Sciatic nerve (tissue), 2 donors: ENCODE data around the gene ARAP1. TPM values are rescaled to one million over a fixed set of nuclear protein-coding genes. Genes with fewer than 3 reads are reported as not detected.
A peak's percentile ranks its signal among the peaks of the same experiment; 100 is the strongest.

Experiments used
- ATAC-seq: fragments of 200-7000 bp; cut with Tn5 transposase; one replicate; pipeline ENCODE4 v1.9.1; 2020; ENCODE audit warnings: mild to moderate bottlenecking, moderate library complexity
- DNase-seq: peaks from one replicate; pipeline ENCODE4 v3.0.0-alpha.2; 2020; ENCODE audit warnings: low spot score
- intact Hi-C: fragments of 100-400 bp; cut with DNase I; formaldehyde crosslinking; loops from one replicate; pipeline ENCODE4 v1.14.2; 2022
- total RNA-seq: library from RNA; stranded (reverse); fragmentation: NEBNext Ultra II Directional; extraction: Animal tissue kit (Norgen Biotek cat#: 25700); gene quantifications from one replicate; pipeline ENCODE4 v1.2.1, GENCODE V29; 2021
- donor health status: DM: no; HTN: no; CAD: no.
- donor health status: DM: no; HTN: no; CAD: no.

The ARAP1 gene
- total RNA-seq, 1 donor from 2014 or later, result 129 TPM

DNA sequence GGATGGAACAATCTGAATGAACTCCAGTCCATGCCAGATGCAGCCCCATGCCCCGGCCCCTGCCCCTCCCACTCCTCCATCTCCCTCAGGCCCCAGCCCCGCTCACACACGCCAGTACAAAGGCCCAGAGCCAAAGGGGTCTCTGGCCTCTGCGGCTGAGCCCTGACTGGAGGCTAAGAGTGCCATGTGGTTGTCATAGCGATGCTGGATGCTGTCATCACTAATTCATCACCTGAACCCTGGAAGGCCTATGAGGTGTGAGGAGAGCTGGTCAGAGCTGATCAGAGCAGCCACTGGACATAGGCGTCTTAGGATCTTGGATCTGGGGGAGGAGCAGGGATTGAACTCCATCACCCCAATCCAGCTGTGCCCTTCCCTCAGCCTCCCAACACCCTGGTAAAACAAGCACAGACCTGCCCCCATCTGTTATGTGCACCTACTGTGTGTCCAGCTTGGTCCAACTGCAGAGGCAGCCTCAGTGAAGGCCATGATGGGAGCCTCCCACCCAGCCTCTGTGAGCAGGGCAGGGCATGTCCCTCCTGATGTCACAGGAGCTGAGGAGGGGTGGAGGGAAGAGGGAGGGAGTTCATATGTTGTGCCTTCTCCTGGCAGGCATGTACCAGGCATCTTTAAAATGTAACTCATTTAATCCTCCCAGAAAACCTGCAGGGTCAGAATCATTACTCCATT, 94.7 kb downstream of the ARAP1 start:
- DNase-seq, result no peak
- intact Hi-C loops, result no loop called here
- no peak for ATAC-seq

DNA sequence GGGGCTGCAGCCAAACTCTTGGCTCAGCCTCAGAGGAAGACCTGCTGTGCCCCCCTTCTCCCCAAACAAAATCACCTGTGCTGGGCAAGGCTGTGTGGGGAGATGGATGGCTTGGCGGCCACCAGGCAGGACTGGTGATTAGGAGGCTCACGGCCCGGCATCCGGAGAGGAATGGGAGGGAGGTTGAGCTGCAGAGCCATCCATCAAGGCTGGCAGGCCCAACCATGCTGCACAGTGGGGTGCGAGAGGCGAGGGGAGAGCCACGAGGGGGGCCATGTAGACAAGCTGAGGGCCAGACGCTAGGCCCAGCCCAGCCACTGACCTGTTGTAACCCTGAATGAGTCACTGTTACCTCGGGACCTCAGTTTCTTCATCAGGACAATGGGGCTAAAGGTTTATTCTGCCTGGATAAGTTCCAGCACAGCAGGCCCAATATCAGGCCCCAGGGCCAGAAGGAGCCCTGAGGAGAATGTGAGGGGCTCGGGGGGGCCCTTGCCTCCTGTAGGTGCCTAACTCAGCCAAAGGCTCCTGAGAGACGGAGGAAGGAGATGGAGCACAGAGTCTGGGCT, 96.2 kb downstream of the ARAP1 start:
- intact Hi-C loops, result no loop called here
- DNase-seq (no peak), ATAC-seq (no peak)

DNA sequence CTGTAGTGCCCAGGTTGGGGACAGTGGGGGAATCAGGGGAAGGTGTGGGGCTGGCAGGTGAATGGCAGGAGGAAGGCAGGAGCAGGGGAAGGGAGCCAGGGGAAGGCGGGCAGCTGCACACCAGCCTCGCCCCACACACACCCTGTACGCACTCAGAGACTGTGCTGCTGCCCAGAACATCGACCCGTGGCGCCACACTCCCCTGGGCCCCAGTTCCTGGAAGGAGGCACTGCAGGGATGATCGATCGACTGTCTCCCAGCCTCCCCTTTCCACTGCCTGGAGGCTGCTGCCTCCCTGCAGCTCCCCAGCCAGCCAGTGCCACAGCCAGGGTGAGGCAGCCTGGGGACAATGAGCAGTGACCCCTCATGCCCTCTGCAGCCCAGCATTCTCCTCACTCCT, 97.2 kb downstream of the ARAP1 start:
- intact Hi-C loops, result no loop called here
- DNase-seq (no peak), ATAC-seq (no peak)

DNA sequence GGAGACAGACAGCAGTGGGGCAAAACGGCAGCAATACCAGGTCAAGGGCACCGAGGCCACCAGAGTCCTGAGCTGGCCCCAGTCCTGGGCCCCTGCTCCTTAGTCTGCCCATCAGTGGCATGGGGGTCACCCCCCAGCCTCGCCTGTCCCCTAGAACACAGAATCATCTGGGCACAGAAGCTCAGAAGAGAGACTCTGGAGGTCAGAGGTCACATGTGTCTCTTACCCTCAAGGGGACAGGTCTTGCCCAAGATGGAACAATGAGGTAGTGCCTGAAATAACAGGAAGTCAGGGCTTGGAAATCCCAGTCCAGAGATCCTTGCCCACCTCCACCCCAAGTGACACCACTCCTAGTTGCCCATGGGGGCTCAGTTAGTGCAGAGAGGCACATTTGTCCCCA, 98.6 kb downstream of the ARAP1 start:
- ATAC-seq (peak; percentile 44), DNase-seq (no peak)
- intact Hi-C loops, result no loop called here

DNA sequence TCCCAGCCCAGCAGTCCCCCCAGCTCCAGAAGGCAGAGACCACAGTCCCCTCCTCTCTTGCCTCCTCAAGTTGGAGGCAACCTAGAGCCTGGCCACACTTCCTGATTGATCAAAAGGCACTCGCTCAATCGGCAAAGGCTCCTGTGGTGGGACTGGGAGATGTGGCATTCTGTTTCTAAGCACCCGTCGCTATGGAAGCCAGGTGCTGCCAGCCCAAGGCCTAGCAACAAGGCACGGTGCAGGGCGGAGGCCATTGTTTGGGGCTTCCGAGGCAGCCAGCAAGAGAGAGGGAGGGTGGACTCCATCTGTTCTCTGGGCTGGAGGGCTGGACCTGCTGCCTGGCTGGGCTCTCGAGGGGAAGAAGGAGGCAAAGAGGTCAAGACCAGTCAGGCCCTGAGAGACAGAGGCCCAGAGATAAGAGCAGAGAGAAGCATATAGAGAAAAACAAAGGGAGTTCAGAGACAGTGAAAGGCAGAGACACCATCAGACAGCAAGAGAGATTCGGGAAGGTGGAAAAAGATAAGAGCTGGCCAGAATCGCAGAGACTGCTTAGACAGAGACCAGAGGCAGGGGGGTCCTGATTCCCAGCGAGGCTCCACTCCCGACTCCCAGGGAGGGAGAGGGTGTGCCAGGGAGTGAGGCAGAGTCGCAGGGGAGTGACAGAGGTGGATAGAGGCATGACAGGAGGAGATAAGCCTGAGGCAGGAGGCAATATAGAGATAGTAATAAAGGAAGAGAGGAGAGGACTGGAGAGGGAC, 99.2 kb downstream of the ARAP1 start:
- ATAC-seq (no peak), DNase-seq (no peak)
- intact Hi-C loops, result no loop called here

DNA sequence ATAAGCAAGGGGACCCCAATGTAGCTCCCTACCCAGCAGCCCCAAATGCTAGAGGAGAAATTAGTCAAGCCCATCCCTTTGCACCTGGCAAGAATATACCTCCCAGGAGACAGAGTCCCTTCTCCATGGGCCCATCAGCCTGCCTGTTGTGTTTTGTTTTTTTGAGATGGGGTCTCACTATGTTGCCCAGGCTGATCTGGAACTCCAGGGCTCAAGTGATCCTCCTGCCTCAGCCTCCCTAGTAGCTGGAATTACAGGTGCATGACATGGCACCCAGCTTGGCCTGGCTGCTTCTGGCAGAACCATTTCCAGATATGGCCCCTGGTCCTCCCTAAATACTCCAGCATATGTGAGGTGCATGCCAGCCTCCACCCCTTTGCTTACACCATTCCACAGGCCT, 100.1 kb downstream of the ARAP1 start:
- intact Hi-C loops, result no loop called here
- no peak for DNase-seq
- no peak for ATAC-seq

DNA sequence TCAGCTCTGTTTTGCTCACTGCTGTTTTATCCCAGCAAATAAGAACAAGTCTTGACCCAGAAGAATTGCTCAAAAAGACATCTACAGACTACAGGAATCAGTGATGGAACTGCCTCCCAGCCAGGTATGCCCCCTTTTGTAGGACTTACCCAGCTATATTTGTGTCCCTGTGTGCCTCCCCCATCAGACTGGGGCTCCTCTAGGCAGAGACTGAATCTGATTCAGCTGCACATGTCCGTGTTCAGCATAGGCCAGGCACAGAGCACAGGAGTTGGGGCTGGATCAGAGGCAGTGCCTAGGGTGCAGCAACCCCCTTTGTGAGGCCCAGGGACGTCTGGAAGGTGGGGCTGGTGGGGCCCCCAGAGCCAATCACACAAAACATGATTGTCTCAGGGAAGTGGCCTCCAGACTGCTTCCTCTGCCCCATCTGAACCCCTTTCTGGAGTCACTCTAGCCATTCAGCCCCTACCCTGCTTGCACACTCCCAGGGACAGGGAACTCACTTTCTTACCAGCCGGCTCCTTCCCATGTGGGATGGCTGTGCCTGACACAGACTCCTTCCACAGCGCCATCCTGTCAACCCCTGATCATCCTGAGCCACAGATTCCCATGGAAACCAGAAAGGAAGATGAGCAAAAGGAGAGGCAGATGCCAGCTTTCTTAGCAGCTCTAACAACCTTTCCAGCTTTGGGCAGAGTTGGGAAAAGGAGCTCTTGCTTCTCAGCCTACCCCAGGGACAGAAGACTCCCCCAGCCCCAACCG, 102.8 kb downstream of the ARAP1 start:
- intact Hi-C loops, result loop anchor here (10.0 kb wide), 1 partner anchor 175 kb away; no protein-coding TSS in a partner anchor

DNA sequence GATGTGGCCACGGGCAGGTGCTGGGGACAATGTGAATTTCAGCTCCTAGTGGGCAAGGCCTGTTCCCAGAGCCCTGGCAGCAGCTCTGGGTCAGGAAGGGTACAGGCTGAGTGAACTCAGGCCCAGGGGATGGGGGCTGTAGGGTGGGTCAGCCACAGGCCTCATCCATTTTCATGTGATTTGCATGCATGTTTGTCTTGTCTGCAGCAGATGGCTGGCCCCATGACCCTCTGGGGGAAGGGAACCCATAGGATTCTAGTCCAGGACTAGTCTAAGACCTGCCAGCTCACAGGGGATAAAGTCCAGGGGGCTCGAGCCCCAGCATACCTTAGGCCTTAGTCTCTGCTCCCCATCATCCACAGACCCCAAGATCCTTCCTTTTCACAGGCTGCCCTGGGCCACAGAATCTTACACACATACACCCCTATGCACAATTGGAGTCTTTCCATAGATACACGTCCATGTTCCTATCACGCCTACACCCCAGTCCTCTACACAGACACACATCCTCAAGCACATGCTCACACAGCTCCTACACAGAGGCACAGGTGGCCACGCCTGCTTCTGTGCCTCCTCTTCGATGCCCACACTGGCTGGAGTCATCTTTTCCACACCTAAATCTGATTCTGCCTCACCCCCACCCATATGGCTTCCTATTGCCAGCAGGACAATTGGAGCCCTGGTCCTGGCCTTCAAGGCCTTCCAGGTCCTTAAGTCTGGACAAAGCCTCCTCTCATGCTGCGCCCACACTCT, 103.6 kb downstream of the ARAP1 start:
- no peak for ATAC-seq
- intact Hi-C loops, result loop anchor here (10.0 kb wide), 1 partner anchor 174 kb away; no protein-coding TSS in a partner anchor
- DNase-seq, result no peak

More for the DNA sequence above, 102.8 kb downstream of the ARAP1 start:
- no peak for ATAC-seq
- no peak for DNase-seq

DNA sequence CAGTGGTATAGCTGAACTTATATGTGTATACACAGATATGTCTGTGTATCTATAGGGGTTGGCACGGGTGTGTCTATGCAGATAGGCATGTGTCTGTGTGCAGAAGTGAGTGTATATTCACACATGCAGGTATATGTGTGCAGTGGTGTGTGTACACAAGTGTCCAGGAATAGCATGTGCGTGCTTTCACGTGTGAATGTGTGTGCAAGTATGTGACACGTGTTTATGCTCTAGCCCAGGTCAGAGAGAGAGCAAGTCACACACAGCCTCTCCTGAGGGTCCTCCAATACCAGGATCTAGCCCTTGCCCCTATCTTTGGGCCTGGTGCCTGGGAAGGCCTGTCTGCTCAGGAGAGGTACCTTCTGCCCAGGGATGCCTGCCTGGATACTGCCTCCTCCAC, 104.3 kb downstream of the ARAP1 start:
- DNase-seq (no peak), ATAC-seq (no peak)
- intact Hi-C loops, result loop anchor here (10.0 kb wide), 1 partner anchor 173 kb away; no protein-coding TSS in a partner anchor

DNA sequence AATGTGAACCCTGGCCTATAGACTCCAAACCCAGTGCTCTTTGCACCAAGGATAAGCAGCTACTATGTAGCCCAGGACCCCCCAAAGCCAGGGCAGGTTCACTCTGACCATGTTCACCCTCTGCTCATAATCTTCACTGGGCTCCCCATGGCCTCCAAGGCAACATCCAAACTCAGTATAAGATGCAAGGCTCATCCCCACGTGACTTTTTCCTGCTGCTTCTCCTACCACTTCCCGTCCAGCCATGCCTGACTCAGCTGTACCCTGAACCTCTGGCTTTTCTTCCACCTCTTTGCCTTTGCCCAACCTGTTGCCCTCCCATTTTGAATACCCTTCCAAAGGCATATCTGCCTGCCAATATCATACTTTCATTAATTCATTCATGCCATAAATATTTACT, 105.7 kb downstream of the ARAP1 start:
- intact Hi-C loops, result loop anchor here (10.0 kb wide), 1 partner anchor 172 kb away; no protein-coding TSS in a partner anchor
- ATAC-seq, result no peak

DNA sequence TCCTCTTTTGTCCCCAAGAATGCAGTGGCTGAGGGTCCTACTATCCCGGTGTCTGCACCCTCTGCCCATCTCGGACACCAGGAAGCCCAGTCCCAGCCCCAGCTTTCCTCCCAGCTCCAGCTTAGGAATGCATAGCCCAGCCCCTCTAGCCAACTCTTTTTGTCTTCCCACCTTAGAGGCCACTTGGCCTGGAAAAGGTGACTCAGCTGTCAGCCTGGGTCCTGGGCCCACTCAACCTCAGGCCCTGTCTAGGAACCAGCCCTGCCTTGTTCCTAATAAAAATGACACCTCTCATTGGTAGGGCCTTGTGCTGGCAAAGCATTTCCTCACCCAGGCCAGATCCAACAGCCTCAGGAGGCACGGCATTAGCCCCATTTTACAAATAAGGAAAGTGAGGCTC, 106.2 kb downstream of the ARAP1 start:
- no peak for ATAC-seq
- DNase-seq, result no peak
- intact Hi-C loops, result loop anchor here (10.0 kb wide), 1 partner anchor 171 kb away; no protein-coding TSS in a partner anchor

More for the DNA sequence above, 105.7 kb downstream of the ARAP1 start:
- DNase-seq, result no peak

DNA sequence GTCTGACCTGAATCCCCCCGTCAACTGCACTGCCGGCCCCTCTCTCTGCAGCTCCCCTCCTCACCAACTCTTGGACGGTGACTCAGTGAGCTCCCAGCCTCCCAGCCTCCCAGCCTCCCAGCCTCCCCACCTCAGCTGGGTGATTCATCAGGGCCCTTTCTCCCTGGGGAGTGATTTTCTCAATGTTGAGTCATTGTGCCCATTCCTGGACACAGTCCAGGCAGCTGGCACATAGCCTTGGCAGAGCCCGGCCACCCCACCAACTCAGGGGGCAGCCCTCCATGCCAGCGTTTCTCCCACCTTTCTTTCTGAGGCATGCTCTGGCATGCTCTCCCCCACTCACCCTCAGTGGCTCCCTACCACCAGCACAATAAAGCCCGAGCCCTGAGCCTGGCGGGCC, 108.7 kb downstream of the ARAP1 start:
- ATAC-seq, result no peak
- DNase-seq, result peak; percentile 68
- intact Hi-C loops, result loop anchor here (10.0 kb wide), 1 partner anchor 169 kb away; no protein-coding TSS in a partner anchor

DNA sequence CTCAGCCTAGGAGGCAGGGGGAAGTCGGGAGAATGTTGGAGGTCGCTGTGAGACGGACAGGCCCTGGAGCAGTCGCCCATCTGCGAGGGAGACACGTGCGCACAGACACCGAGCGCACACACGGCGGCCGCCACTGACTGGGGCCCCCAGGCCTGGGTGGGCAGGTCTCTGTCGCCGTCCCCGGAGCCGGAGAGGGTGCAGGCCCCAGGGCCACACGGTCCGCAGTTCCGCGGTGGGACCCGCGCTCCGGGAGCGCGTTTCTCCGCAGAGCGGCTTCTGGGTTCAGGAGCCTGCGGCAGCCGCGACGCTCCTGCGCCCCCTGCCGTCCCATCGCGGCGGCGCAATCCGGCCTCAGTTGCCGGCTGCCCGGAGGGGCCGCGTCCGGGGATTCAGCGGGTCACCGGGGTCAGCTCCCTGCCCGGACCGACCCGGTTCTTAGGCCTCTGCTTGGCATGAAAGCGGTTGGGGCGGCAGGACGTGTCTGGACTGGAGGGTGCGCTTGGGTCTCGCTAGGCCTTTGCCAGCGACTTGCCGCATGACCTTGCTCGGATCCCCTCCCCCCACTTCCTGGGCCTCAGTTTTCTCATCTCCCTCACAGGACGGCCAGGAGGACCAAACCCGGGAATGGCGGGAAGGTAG, 109.2 kb downstream of the ARAP1 start:
- DNase-seq (peak; percentile 79), ATAC-seq (peak; percentile 82)
- intact Hi-C loops, result loop anchor here (10.0 kb wide), 1 partner anchor 168 kb away; no protein-coding TSS in a partner anchor

DNA sequence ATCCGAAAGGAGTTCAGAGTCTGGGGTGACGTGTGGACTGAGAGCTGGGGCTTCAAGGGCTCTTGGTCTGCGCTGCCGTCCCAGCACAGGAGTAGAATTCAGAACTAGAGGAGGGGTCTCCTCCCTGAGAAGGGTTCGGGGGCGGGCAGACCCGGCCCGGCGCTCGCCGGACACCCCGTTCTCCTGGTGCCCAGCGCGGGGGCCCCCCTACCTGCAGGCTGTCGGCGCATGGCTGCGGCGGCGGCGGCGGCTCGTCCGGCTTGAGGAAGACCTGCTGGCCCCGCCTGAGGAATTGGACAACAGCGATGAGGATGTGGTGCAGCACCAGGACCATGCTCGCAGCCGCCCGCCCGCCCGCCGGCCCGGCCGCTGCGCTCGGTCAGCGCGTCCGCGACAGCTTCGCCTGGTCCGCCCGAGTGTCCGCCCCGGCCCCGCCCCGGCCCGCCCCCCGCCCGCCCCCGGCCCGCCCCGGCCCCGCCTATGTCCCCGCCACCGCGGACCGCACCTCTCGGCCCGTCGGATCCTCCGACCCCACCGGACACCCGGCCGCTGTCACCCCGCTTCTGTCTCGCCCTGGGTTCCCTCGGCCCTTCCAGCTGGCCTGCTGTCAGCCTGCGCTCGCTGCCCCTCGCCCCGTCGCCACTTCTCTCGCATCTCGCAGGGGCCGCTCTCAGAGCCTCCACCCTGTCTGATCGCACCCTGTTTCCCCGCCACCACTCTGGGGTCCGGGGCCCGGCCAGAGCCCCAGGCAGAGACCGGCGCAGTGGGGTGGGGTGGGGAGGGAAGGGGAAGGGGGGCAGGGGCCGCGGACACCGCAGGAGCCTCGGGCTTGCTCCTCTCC, 109.9 kb downstream of the ARAP1 start:
- ATAC-seq (peak; percentile 63), DNase-seq (peak; percentile 73)
- intact Hi-C loops, result loop anchor here (10.0 kb wide), 1 partner anchor 167 kb away; no protein-coding TSS in a partner anchor

DNA sequence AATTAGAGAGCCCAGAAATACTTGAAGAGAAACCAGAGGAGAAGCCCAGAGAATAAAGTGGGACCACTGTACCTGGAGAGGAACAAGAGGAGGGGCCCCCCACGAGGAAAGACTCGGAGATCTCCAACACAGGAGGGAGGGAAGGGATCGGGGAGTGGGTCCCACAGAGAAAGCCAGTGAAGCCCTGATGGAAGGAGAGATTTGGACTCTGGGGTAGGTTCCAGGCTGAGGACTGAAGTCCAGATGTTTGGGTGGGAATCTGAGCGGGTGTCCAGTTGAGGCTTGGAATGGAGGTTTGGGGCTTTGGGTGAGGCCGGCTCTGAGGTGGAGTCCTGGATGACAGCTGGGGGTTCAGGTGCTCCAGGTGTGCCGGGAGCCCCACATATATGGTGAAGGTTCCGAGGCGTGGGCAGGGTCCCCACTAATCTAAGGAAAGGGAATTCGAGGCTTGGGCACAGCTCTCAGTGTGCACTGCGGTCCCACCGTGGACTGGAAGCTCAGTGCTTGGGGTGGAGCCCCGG, 110.6 kb downstream of the ARAP1 start:
- intact Hi-C loops, result loop anchor here (10.0 kb wide), 1 partner anchor 167 kb away; no protein-coding TSS in a partner anchor
- DNase-seq, result no peak
- no peak for ATAC-seq

DNA sequence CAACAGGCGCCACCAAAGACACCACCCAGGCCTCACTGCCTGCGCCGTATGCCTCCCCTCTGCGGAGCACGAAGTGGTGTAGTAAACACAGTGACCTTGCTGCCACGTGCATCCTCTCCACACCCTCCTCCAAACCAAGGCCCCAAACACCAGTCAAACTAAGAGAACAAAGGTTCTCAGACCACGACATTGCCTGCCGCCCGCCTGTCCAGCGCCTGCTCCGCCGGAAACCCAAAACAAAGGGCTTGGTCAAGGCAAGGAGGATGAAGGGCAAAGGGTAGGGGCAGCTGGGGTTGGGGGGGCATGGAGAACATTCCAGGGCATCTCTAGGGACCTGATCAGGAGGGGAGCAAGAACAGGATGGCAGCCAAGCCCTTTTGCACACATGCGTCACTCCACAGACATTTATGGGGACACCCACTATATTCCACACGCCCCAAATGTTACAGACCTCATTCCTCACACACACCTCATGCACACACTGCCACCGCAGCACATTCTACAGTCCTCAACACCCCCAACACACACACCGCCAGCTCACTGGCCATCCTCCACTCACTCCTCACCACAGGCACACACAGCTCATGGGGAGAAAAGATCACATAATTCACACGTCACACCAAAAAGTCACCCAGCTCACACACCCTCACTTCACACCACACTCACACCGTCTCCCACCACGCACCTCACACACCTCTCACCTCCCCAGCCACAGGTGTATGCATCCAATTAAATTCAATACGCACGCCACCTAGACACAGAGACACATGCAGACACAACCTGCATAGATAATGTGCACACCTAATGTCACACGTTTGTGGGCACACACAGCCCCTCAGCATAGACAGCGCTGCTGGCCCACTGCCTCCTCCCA, 112.5 kb downstream of the ARAP1 start:
- DNase-seq (no peak), ATAC-seq (no peak)
- intact Hi-C loops, result loop anchor here (10.0 kb wide), 2 partner anchors 165 to 1935 kb away; no protein-coding TSS in a partner anchor
